ENCODE data around the gene IL25.
"Not testable (repeated sequence)": the region's sequence is repeated elsewhere in the genome, so short reads cannot be mapped to it uniquely, and the experiment has no call there.

DNA sequence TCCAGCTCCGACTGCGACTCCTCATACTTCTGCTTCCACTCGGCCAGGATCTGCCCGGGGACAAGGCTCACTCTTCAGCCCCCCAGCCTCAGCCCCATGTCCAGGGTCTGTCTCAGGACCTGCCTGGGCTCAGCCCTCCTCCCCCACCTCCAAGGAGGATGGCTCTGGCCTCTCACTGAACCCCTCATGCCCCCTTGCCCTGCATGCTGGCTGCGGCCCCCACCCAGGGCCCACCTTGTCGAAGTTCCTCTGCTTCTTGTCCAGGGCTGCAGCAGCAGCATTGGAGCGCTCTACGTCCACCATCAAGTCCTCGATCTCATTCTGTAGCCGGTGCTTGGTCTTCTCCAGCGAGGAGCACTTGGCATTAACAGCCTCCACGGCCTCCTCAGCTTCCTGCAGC is 44.7 kb downstream of the IL25 start:
- TF ChIP-seq ZC3H10 (CRISPR knock-in tag; IDR thresholded peaks at IDR 0.05); ARNTL (CRISPR knock-in tag; IDR thresholded peaks at IDR 0.05; ENCODE audit: borderline replicate concordance, low read depth); ZFP3 (CRISPR knock-in tag; IDR thresholded peaks at IDR 0.05); SNAI2 (CRISPR knock-in tag; IDR thresholded peaks at IDR 0.05); RARB (CRISPR knock-in tag; IDR thresholded peaks at IDR 0.05): not testable (repeated sequence)
- TF ChIP-seq, protein P1, sequence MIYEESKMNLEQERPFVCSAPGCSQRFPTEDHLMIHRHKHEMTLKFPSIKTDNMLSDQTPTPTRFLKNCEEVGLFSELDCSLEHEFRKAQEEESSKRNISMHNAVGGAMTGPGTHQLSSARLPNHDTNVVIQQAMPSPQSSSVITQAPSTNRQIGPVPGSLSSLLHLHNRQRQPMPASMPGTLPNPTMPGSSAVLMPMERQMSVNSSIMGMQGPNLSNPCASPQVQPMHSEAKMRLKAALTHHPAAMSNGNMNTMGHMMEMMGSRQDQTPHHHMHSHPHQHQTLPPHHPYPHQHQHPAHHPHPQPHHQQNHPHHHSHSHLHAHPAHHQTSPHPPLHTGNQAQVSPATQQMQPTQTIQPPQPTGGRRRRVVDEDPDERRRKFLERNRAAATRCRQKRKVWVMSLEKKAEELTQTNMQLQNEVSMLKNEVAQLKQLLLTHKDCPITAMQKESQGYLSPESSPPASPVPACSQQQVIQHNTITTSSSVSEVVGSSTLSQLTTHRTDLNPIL (CRISPR knock-in tag; IDR thresholded peaks at IDR 0.05; ENCODE audit: low read depth): not testable (repeated sequence)
- TF ChIP-seq, protein P2, sequence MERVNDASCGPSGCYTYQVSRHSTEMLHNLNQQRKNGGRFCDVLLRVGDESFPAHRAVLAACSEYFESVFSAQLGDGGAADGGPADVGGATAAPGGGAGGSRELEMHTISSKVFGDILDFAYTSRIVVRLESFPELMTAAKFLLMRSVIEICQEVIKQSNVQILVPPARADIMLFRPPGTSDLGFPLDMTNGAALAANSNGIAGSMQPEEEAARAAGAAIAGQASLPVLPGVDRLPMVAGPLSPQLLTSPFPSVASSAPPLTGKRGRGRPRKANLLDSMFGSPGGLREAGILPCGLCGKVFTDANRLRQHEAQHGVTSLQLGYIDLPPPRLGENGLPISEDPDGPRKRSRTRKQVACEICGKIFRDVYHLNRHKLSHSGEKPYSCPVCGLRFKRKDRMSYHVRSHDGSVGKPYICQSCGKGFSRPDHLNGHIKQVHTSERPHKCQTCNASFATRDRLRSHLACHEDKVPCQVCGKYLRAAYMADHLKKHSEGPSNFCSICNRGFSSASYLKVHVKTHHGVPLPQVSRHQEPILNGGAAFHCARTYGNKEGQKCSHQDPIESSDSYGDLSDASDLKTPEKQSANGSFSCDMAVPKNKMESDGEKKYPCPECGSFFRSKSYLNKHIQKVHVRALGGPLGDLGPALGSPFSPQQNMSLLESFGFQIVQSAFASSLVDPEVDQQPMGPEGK (CRISPR knock-in tag; IDR thresholded peaks at IDR 0.05; ENCODE audit: borderline replicate concordance): not testable (repeated sequence)
